Measurements from ENCODE around the gene PC.

The PC gene

GRCh38 chr11:66894141-66894540, 64.0 kb downstream of the PC start:
- H3K79me2 ChIP-seq (ENCODE audit: low read length): no peaks in the 10 kb centered on the region
- TF ChIP-seq EZH2 (optimal IDR thresholded peaks at IDR 0.05; ENCODE audit: low read depth, low read length) (no peak), EZH2phosphoT487 (IDR thresholded peaks at IDR 0.05; ENCODE audit: low read length) (no peak), CTCF (IDR thresholded peaks at IDR 0.05; ENCODE audit: low read length) (no peak)
- H3K9me3 ChIP-seq (replicated peaks; ENCODE audit: insufficient read depth, low read length): no peaks in the 10 kb centered on the region
- H3K4me1 ChIP-seq (ENCODE audit: low read length): no peaks in the 10 kb centered on the region
- DNase-seq: no peak
- H3F3A ChIP-seq (ENCODE audit: insufficient read depth, low read length): no peaks in the 10 kb centered on the region
- no peak overlapping the region for H3K9ac ChIP-seq (ENCODE audit: low read length)
- no peak overlapping the region for H3K4me3 ChIP-seq (ENCODE audit: low read length)
- no peak overlapping the region for H2AFZ ChIP-seq (ENCODE audit: low read length)
- no peaks in the 10 kb centered on the region for H3K9me2 ChIP-seq (replicated peaks; ENCODE audit: insufficient read depth, low read length)
- no peak overlapping the region for H3K4me2 ChIP-seq (ENCODE audit: low read depth, low read length)
- H3K36me3 ChIP-seq (replicated peaks; ENCODE audit: insufficient read depth, low read length): no peaks in the 10 kb centered on the region
- H3K27me3 ChIP-seq (replicated peaks; ENCODE audit: insufficient read depth, low read length): peaks cover 32% of the 10 kb centered on the region
- no peak overlapping the region for H3K27ac ChIP-seq (ENCODE audit: low read length)
- H4K20me1 ChIP-seq (ENCODE audit: insufficient read depth, low read length): no peaks in the 10 kb centered on the region

DNA sequence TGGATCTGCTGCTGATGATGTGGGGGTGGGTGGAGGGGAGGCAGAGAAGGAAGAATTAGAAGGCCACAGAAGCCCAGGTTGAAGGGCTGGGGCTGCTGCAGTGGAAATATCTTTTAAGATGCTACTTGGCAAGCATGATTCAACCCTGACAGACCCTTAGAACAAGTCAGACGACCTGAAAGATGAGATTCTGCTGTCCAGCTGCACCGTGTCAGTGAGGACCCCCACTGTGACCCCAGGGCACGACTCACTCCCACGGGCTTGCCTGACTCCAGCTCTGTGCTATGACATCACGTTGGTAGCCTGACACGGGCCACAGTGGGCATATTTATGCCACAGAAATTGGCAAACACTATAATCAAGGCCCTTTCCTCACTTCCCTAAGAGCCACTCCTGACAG, 65.3 kb downstream of the PC start:
- H3K79me2 ChIP-seq (ENCODE audit: low read length): no peaks in the 10 kb centered on the region
- no peak overlapping the region for H3K9ac ChIP-seq (ENCODE audit: low read length)
- H3F3A ChIP-seq (ENCODE audit: insufficient read depth, low read length): no peaks in the 10 kb centered on the region
- no peak overlapping the region for H3K27ac ChIP-seq (ENCODE audit: low read length)
- H3K9me2 ChIP-seq (replicated peaks; ENCODE audit: insufficient read depth, low read length): no peaks in the 10 kb centered on the region
- no peaks in the 10 kb centered on the region for H3K9me3 ChIP-seq (replicated peaks; ENCODE audit: insufficient read depth, low read length)
- H3K4me1 ChIP-seq (ENCODE audit: low read length): no peaks in the 10 kb centered on the region
- no peak overlapping the region for H2AFZ ChIP-seq (ENCODE audit: low read length)
- TF ChIP-seq CTCF (IDR thresholded peaks at IDR 0.05; ENCODE audit: low read length) (no peak), EZH2 (optimal IDR thresholded peaks at IDR 0.05; ENCODE audit: low read depth, low read length) (no peak), EZH2phosphoT487 (IDR thresholded peaks at IDR 0.05; ENCODE audit: low read length) (no peak)
- H3K4me3 ChIP-seq (ENCODE audit: low read length): no peak overlapping the region
- no peak for DNase-seq
- no peaks in the 10 kb centered on the region for H4K20me1 ChIP-seq (ENCODE audit: insufficient read depth, low read length)
- no peak overlapping the region for H3K4me2 ChIP-seq (ENCODE audit: low read depth, low read length)
- peaks cover 29% of the 10 kb centered on the region for H3K27me3 ChIP-seq (replicated peaks; ENCODE audit: insufficient read depth, low read length)
- H3K36me3 ChIP-seq (replicated peaks; ENCODE audit: insufficient read depth, low read length): no peaks in the 10 kb centered on the region

DNA sequence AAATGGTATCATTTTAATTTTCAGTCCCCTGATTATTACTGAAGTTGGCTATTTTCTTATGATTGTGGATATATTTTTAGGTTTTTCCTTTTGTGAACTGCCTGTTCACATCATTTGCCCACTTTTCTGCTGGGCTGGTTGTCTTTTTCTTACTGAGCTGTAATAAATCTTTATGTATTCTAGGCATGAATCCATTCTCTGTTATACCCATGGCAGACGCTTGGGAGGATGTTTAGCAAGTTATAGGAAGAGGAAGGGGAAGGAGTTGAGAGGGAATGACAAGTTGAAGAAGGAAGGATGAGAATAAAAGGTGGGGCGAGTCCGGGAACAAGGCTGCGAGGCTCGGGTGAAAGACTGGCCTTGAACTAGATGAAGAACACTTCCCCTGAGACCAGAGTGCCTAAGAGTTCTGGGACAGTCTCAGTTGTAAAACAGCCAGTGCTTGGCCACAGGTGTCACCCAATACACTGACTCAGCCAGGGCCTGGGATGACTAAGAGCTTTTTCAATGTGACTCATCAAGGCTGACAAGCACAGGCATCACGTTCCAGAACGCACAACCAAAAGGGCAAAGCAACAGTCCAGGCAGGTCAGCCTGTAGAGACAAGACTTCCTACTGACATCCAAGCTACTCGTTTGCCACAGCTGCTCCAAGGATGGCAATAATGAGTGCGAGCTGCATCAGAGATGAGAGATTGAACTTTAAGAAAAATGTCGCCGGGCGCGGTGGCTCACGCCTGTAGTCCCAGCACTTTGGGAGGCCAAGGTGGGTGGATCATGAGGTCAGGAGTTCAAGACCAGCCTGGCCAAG, 66.1 kb downstream of the PC start:
- no peaks in the 10 kb centered on the region for H4K20me1 ChIP-seq (ENCODE audit: insufficient read depth, low read length)
- H3K27ac ChIP-seq (ENCODE audit: low read length): no peak overlapping the region
- H3K79me2 ChIP-seq (ENCODE audit: low read length): no peaks in the 10 kb centered on the region
- H3K9me2 ChIP-seq (replicated peaks; ENCODE audit: insufficient read depth, low read length): no peaks in the 10 kb centered on the region
- H3F3A ChIP-seq (ENCODE audit: insufficient read depth, low read length): no peaks in the 10 kb centered on the region
- no peak overlapping the region for H3K4me3 ChIP-seq (ENCODE audit: low read length)
- H3K9me3 ChIP-seq (replicated peaks; ENCODE audit: insufficient read depth, low read length): no peaks in the 10 kb centered on the region
- DNase-seq: peak; percentile 47
- peaks cover 28% of the 10 kb centered on the region for H3K27me3 ChIP-seq (replicated peaks; ENCODE audit: insufficient read depth, low read length)
- no peaks in the 10 kb centered on the region for H3K4me1 ChIP-seq (ENCODE audit: low read length)
- H3K36me3 ChIP-seq (replicated peaks; ENCODE audit: insufficient read depth, low read length): no peaks in the 10 kb centered on the region
- no peak overlapping the region for H2AFZ ChIP-seq (ENCODE audit: low read length)
- no peak overlapping the region for H3K4me2 ChIP-seq (ENCODE audit: low read depth, low read length)
- no peak overlapping the region for H3K9ac ChIP-seq (ENCODE audit: low read length)
- TF ChIP-seq EZH2 (optimal IDR thresholded peaks at IDR 0.05; ENCODE audit: low read depth, low read length) (no peak), EZH2phosphoT487 (IDR thresholded peaks at IDR 0.05; ENCODE audit: low read length) (no peak), CTCF (IDR thresholded peaks at IDR 0.05; ENCODE audit: low read length) (no peak)

All from MM.1S (cell line).